HepG2 (cell line): ENCODE results near the gene AUH. TPM values are rescaled to one million over a fixed set of nuclear protein-coding genes. Genes with fewer than 3 reads are reported as not detected.

Experiments used
- ARID4A ChIP-seq: sonication (generic); formaldehyde crosslinking; IDR thresholded peaks from 2 replicates; pipeline ENCODE4 v1.5.0; 2020; ENCODE audit warnings: mild to moderate bottlenecking, missing genetic modification reagents, borderline replicate concordance
- ARID5B ChIP-seq: IDR thresholded peaks from 2 replicates; pipeline ENCODE4 v1.4.0; 2020; ENCODE audit warnings: mild to moderate bottlenecking, missing genetic modification reagents
- ATF3 ChIP-seq: sonication (generic); formaldehyde crosslinking; IDR thresholded peaks from 2 replicates; pipeline ENCODE4 v1.4.0; 2020; ENCODE audit warnings: missing genetic modification reagents
- ATF7-NPFF ChIP-seq: sonication (generic); formaldehyde crosslinking; IDR thresholded peaks from 2 replicates; pipeline ENCODE4 v1.8.1; 2023; ENCODE audit warnings: mild to moderate bottlenecking, low read depth, missing genetic modification reagents, moderate library complexity
- CEBPG ChIP-seq: IDR thresholded peaks from 2 replicates; pipeline ENCODE4 v1.6.1; 2016
- FOXA1 ChIP-seq, 2 experiments: fragments of 450-650 bp in 1 of 2; sonication (generic) in 1 of 2; formaldehyde crosslinking in 1 of 2; IDR thresholded peaks; 2 replicates each; pipeline versions ENCODE4 v1.4.0 to v1.6.1; 2016 to 2020; ENCODE audit warnings: missing genetic modification reagents in 1 of 2
- FOXC1 ChIP-seq: sonication (generic); formaldehyde crosslinking; IDR thresholded peaks from 2 replicates; pipeline ENCODE4 v1.8.0; 2022; ENCODE audit warnings: mild to moderate bottlenecking, missing genetic modification reagents, borderline replicate concordance
- KLF12 ChIP-seq: sonication (generic); formaldehyde crosslinking; IDR thresholded peaks from 2 replicates; pipeline ENCODE4 v1.4.0; 2020; ENCODE audit warnings: missing genetic modification reagents, borderline replicate concordance
- ONECUT2 ChIP-seq: sonication (generic); formaldehyde crosslinking; IDR thresholded peaks from 2 replicates; pipeline ENCODE4 v1.4.0; 2020; ENCODE audit warnings: missing genetic modification reagents
- RXRB ChIP-seq: IDR thresholded peaks from 2 replicates; pipeline ENCODE4 v1.6.1; 2016; ENCODE audit warnings: borderline replicate concordance, missing genetic modification reagents, missing compliant biosample characterization
- SETDB1 ChIP-seq: sonication (generic); formaldehyde crosslinking; IDR thresholded peaks from 2 replicates; pipeline ENCODE4 v1.5.1; 2020; ENCODE audit warnings: missing genetic modification reagents, mild to moderate bottlenecking, borderline replicate concordance
- TGIF2 ChIP-seq: IDR thresholded peaks from 2 replicates; pipeline ENCODE4 v1.6.1; 2016; ENCODE audit warnings: control low read depth, missing compliant biosample characterization
- ZFP36L1 ChIP-seq: sonication (generic); formaldehyde crosslinking; IDR thresholded peaks from 2 replicates; pipeline ENCODE4 v1.8.0; 2022; ENCODE audit warnings: mild to moderate bottlenecking, missing genetic modification reagents, moderate library complexity
- ZFP90 ChIP-seq: sonication (generic); formaldehyde crosslinking; IDR thresholded peaks from 2 replicates; pipeline ENCODE4 v1.8.0; 2022; ENCODE audit warnings: missing genetic modification reagents, mild to moderate bottlenecking, inconsistent platforms, borderline replicate concordance
- ZMYM2 ChIP-seq: sonication (generic); formaldehyde crosslinking; IDR thresholded peaks from 2 replicates; pipeline ENCODE4 v1.8.0; 2022; ENCODE audit warnings: mild to moderate bottlenecking, missing genetic modification reagents
- ZNF326 ChIP-seq: sonication (generic); formaldehyde crosslinking; IDR thresholded peaks from 2 replicates; pipeline ENCODE4 v1.4.0; 2020; ENCODE audit warnings: missing genetic modification reagents, borderline replicate concordance
- ZNF333 ChIP-seq: sonication (generic); formaldehyde crosslinking; IDR thresholded peaks from 2 replicates; pipeline ENCODE4 v1.4.0; 2020; ENCODE audit warnings: mild to moderate bottlenecking, missing genetic modification reagents, borderline replicate concordance
- ZNF720 ChIP-seq: sonication (generic); formaldehyde crosslinking; IDR thresholded peaks from 2 replicates; pipeline ENCODE4 v1.4.0; 2020; ENCODE audit warnings: missing genetic modification reagents
- ZNF724P ChIP-seq: sonication (generic); formaldehyde crosslinking; IDR thresholded peaks from 2 replicates; pipeline ENCODE4 v1.8.0; 2022; ENCODE audit warnings: missing genetic modification reagents, borderline replicate concordance
- ZNF737 ChIP-seq: sonication (generic); formaldehyde crosslinking; IDR thresholded peaks from 2 replicates; pipeline ENCODE4 v1.5.0; 2020; ENCODE audit warnings: missing genetic modification reagents, mild to moderate bottlenecking, borderline replicate concordance
- ZNF776 ChIP-seq: sonication (generic); formaldehyde crosslinking; IDR thresholded peaks from 2 replicates; pipeline ENCODE4 v1.4.0; 2020; ENCODE audit warnings: mild to moderate bottlenecking, missing genetic modification reagents
- polyA plus RNA-seq, 8 experiments: library from polyadenylated mRNA; depleted of rRNA in 3 of 8; stranded (reverse) in 7 of 8; unstranded in 1 of 8; fragments of >200 nt; fragmentation: Illumina TruSeq in 4 of 8; extraction: Trizol in 4 of 8; gene quantifications; 2 replicates each; pipeline versions ENCODE4 v1.2.1 to v1.2.3, GENCODE V29; 2011 to 2016; ENCODE audit warnings: low read depth in 4 of 8, missing spikeins in 1 of 8, mixed read lengths in 1 of 8; ENCODE audit not compliant: insufficient read depth in 1 of 8
- total RNA-seq, 5 experiments: library from RNA; depleted of rRNA; stranded (reverse); fragments of >200 nt; fragmentation: Illumina TruSeq; extraction: Trizol; gene quantifications; 2 replicates each; pipeline ENCODE4 v1.2.3, GENCODE V29; 2016; ENCODE audit warnings: low read depth in 1 of 5

The AUH gene
- total and polyA plus RNA-seq, 2 of the 13 experiments (the other 11 are each of a cell fraction or from before 2014, with no cell fraction given): 25.8 to 31.9 TPM

GRCh38 chr9:91361291-91362050, at the start of gene AUH (continued):
- TF ChIP-seq ARID5B (CRISPR knock-in tag): 0 out of 2 replicates have a peak, but pooled peaks have one; percentile 32
- no peak for TF ChIP-seq ZNF737 (CRISPR knock-in tag)
- 0 out of 2 replicates have a peak, but pooled peaks have one; percentile 13 for TF ChIP-seq TGIF2 (CRISPR knock-in tag)
- no peak for TF ChIP-seq ZNF720 (CRISPR knock-in tag)
- peak; percentile 57; the same call in 1 of the 2 replicates for TF ChIP-seq KLF12 (CRISPR knock-in tag)
- no peak for TF ChIP-seq ZMYM2 (CRISPR knock-in tag)
- TF ChIP-seq ZNF724P (CRISPR knock-in tag): peak; percentile 69; the same call in 1 of the 2 replicates
- peak; percentile 69; the same call in 1 of the 2 replicates for TF ChIP-seq ZNF776
- peak; percentile 54; the same call in 1 of the 2 replicates for TF ChIP-seq FOXC1
- peak; percentile 12; the same call in 1 of the 2 replicates for TF ChIP-seq RXRB (CRISPR knock-in tag)
- TF ChIP-seq ZNF326: no peak
- peak; percentile 71; the same call in 1 of the 2 replicates for TF ChIP-seq ATF7-NPFF (CRISPR knock-in tag)
- peak; percentile 66 for TF ChIP-seq ATF3 (CRISPR knock-in tag)
- TF ChIP-seq ARID4A (CRISPR knock-in tag): peak; percentile 87
- peak; percentile 1; the same call in 1 of the 2 replicates for TF ChIP-seq ZFP90 (CRISPR knock-in tag)
- TF ChIP-seq FOXA1 (IDR thresholded peaks at IDR 0.05): no peak
- TF ChIP-seq FOXA1 (CRISPR knock-in tag; IDR thresholded peaks at IDR 0.05): peak; percentile 44; the same call in 1 of the 2 replicates
- TF ChIP-seq SETDB1 (CRISPR knock-in tag): no peak
- TF ChIP-seq ZFP36L1: no peak
- peak; percentile 54; the same call in 1 of the 2 replicates for TF ChIP-seq ZNF333
- no peak for TF ChIP-seq CEBPG
- TF ChIP-seq ONECUT2 (CRISPR knock-in tag): no peak
